ENCODE measurements around the gene BPTF. TPM values are rescaled to one million over a fixed set of nuclear protein-coding genes. Genes with fewer than 3 reads are reported as not detected.
"Not testable (repeated sequence)": the region's sequence is repeated elsewhere in the genome, so short reads cannot be mapped to it uniquely, and the experiment has no call there.

BPTF gene
- total RNA-seq, 4 donors from 2014 or later, result 56.9 to 106 (median 72.6) TPM

GRCh38 chr17:67946513-67946912 lies 121.2 kb downstream of the BPTF start:
- DNase-seq (ENCODE audit: low spot score), result no peak
- no peak for TF ChIP-seq CTCF (IDR thresholded peaks at IDR 0.05)
- no peak for ATAC-seq (ENCODE audit: low FRiP score)

- ATAC-seq (ENCODE audit: low FRiP score) (no peak), DNase-seq (ENCODE audit: low spot score) (no peak)
- no peak for TF ChIP-seq CTCF (IDR thresholded peaks at IDR 0.05)
These were observed 122.1 kb downstream of the BPTF start for GRCh38 chr17:67947325-67947813.

- ATAC-seq (ENCODE audit: low FRiP score), result no peak
- TF ChIP-seq CTCF (IDR thresholded peaks at IDR 0.05), result no peak
- DNase-seq (ENCODE audit: low spot score), result no peak
These were observed 125.6 kb downstream of the BPTF start for GRCh38 chr17:67950945-67951344.

DNA sequence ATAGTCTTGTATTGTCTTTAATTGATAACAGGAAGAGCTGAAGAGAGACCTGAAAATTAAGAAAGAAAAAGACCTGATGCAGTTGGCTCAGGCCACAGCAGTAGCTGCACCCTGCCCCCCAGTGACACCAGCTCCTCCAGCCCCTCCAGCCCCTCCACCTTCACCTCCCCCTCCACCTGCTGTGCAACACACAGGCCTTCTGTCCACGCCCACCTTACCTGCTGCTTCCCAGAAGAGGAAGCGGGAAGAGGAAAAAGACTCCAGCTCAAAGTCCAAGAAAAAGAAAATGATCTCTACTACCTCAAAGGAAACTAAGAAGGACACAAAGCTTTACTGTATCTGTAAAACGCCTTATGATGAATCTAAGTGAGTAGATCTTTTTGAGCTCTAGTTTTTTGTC lies 134.2 kb downstream of the BPTF start:
- ATAC-seq (ENCODE audit: low FRiP score) (no peak), DNase-seq (ENCODE audit: low spot score) (no peak)
- no peak for TF ChIP-seq CTCF (IDR thresholded peaks at IDR 0.05)

GRCh38 chr17:67960276-67960675 lies 135.0 kb downstream of the BPTF start:
- DNase-seq (ENCODE audit: low spot score); ATAC-seq (ENCODE audit: low FRiP score): not testable (repeated sequence)

GRCh38 chr17:67962156-67962555 lies 136.9 kb downstream of the BPTF start:
- not testable (repeated sequence) for ATAC-seq (ENCODE audit: low FRiP score); DNase-seq (ENCODE audit: low spot score)

DNA sequence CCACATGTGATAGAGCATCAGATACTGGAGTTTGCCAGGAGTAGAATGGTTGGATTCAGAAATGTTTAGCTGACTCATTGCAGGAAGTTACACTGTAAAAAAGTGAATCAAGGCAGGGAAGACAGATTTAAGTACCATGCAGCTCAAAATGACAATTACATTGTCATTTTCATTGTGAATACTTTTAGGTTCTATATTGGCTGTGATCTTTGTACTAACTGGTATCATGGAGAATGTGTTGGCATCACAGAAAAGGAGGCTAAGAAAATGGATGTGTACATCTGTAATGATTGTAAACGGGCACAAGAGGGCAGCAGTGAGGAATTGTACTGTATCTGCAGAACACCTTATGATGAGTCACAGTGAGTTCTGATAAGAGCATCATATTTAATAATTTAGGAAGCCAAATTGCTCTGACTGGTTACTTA lies 137.9 kb downstream of the BPTF start:
- TF ChIP-seq CTCF (IDR thresholded peaks at IDR 0.05), result peak in 1 of 3 donors; percentile 26
- not testable (repeated sequence) for DNase-seq (ENCODE audit: low spot score)
- ATAC-seq (ENCODE audit: low FRiP score), result peak; percentile 89

DNA sequence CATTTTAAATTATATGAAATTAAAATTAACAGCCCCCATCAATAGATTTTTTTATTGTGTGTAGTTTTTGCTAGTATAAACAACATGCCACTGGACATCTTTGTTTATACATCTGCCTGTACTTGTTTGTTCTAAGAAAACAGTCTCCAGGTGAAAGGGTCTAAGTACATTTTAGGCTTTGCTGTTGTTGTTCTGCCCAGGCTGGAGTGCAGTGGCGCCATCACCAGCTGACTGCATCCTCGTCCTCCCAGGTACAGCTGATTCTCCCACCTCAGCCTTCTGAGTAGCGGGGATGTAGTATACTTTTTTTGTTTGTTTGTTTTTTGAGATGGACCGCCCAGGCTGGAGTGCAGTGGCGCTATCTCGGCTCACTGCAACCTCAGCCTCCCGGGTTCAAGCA lies 145.5 kb downstream of the BPTF start:
- DNase-seq (ENCODE audit: low spot score), result no peak
- no peak for ATAC-seq (ENCODE audit: low FRiP score)
- TF ChIP-seq CTCF (IDR thresholded peaks at IDR 0.05), result no peak
